CD4-positive, alpha-beta T cell treated with Interleukin-6 for 4 hours (primary cell): Measurements from ENCODE around the gene ARAP1.

Source experiments
- DNase-seq: peaks from one replicate; pipeline ENCODE4 v3.0.0-alpha.2; 2020; ENCODE audit warnings: mixed read lengths

Gene ARAP1

DNA sequence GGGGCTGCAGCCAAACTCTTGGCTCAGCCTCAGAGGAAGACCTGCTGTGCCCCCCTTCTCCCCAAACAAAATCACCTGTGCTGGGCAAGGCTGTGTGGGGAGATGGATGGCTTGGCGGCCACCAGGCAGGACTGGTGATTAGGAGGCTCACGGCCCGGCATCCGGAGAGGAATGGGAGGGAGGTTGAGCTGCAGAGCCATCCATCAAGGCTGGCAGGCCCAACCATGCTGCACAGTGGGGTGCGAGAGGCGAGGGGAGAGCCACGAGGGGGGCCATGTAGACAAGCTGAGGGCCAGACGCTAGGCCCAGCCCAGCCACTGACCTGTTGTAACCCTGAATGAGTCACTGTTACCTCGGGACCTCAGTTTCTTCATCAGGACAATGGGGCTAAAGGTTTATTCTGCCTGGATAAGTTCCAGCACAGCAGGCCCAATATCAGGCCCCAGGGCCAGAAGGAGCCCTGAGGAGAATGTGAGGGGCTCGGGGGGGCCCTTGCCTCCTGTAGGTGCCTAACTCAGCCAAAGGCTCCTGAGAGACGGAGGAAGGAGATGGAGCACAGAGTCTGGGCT is 96.2 kb downstream of the ARAP1 start:
- DNase-seq, result no peak

DNA sequence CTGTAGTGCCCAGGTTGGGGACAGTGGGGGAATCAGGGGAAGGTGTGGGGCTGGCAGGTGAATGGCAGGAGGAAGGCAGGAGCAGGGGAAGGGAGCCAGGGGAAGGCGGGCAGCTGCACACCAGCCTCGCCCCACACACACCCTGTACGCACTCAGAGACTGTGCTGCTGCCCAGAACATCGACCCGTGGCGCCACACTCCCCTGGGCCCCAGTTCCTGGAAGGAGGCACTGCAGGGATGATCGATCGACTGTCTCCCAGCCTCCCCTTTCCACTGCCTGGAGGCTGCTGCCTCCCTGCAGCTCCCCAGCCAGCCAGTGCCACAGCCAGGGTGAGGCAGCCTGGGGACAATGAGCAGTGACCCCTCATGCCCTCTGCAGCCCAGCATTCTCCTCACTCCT is 97.2 kb downstream of the ARAP1 start:
- no peak for DNase-seq

DNA sequence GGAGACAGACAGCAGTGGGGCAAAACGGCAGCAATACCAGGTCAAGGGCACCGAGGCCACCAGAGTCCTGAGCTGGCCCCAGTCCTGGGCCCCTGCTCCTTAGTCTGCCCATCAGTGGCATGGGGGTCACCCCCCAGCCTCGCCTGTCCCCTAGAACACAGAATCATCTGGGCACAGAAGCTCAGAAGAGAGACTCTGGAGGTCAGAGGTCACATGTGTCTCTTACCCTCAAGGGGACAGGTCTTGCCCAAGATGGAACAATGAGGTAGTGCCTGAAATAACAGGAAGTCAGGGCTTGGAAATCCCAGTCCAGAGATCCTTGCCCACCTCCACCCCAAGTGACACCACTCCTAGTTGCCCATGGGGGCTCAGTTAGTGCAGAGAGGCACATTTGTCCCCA is 98.6 kb downstream of the ARAP1 start:
- no peak for DNase-seq

DNA sequence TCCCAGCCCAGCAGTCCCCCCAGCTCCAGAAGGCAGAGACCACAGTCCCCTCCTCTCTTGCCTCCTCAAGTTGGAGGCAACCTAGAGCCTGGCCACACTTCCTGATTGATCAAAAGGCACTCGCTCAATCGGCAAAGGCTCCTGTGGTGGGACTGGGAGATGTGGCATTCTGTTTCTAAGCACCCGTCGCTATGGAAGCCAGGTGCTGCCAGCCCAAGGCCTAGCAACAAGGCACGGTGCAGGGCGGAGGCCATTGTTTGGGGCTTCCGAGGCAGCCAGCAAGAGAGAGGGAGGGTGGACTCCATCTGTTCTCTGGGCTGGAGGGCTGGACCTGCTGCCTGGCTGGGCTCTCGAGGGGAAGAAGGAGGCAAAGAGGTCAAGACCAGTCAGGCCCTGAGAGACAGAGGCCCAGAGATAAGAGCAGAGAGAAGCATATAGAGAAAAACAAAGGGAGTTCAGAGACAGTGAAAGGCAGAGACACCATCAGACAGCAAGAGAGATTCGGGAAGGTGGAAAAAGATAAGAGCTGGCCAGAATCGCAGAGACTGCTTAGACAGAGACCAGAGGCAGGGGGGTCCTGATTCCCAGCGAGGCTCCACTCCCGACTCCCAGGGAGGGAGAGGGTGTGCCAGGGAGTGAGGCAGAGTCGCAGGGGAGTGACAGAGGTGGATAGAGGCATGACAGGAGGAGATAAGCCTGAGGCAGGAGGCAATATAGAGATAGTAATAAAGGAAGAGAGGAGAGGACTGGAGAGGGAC is 99.2 kb downstream of the ARAP1 start:
- no peak for DNase-seq

DNA sequence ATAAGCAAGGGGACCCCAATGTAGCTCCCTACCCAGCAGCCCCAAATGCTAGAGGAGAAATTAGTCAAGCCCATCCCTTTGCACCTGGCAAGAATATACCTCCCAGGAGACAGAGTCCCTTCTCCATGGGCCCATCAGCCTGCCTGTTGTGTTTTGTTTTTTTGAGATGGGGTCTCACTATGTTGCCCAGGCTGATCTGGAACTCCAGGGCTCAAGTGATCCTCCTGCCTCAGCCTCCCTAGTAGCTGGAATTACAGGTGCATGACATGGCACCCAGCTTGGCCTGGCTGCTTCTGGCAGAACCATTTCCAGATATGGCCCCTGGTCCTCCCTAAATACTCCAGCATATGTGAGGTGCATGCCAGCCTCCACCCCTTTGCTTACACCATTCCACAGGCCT is 100.1 kb downstream of the ARAP1 start:
- DNase-seq, result no peak

DNA sequence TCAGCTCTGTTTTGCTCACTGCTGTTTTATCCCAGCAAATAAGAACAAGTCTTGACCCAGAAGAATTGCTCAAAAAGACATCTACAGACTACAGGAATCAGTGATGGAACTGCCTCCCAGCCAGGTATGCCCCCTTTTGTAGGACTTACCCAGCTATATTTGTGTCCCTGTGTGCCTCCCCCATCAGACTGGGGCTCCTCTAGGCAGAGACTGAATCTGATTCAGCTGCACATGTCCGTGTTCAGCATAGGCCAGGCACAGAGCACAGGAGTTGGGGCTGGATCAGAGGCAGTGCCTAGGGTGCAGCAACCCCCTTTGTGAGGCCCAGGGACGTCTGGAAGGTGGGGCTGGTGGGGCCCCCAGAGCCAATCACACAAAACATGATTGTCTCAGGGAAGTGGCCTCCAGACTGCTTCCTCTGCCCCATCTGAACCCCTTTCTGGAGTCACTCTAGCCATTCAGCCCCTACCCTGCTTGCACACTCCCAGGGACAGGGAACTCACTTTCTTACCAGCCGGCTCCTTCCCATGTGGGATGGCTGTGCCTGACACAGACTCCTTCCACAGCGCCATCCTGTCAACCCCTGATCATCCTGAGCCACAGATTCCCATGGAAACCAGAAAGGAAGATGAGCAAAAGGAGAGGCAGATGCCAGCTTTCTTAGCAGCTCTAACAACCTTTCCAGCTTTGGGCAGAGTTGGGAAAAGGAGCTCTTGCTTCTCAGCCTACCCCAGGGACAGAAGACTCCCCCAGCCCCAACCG is 102.8 kb downstream of the ARAP1 start:
- no peak for DNase-seq

DNA sequence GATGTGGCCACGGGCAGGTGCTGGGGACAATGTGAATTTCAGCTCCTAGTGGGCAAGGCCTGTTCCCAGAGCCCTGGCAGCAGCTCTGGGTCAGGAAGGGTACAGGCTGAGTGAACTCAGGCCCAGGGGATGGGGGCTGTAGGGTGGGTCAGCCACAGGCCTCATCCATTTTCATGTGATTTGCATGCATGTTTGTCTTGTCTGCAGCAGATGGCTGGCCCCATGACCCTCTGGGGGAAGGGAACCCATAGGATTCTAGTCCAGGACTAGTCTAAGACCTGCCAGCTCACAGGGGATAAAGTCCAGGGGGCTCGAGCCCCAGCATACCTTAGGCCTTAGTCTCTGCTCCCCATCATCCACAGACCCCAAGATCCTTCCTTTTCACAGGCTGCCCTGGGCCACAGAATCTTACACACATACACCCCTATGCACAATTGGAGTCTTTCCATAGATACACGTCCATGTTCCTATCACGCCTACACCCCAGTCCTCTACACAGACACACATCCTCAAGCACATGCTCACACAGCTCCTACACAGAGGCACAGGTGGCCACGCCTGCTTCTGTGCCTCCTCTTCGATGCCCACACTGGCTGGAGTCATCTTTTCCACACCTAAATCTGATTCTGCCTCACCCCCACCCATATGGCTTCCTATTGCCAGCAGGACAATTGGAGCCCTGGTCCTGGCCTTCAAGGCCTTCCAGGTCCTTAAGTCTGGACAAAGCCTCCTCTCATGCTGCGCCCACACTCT is 103.6 kb downstream of the ARAP1 start:
- DNase-seq, result no peak

DNA sequence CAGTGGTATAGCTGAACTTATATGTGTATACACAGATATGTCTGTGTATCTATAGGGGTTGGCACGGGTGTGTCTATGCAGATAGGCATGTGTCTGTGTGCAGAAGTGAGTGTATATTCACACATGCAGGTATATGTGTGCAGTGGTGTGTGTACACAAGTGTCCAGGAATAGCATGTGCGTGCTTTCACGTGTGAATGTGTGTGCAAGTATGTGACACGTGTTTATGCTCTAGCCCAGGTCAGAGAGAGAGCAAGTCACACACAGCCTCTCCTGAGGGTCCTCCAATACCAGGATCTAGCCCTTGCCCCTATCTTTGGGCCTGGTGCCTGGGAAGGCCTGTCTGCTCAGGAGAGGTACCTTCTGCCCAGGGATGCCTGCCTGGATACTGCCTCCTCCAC is 104.3 kb downstream of the ARAP1 start:
- no peak for DNase-seq

DNA sequence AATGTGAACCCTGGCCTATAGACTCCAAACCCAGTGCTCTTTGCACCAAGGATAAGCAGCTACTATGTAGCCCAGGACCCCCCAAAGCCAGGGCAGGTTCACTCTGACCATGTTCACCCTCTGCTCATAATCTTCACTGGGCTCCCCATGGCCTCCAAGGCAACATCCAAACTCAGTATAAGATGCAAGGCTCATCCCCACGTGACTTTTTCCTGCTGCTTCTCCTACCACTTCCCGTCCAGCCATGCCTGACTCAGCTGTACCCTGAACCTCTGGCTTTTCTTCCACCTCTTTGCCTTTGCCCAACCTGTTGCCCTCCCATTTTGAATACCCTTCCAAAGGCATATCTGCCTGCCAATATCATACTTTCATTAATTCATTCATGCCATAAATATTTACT is 105.7 kb downstream of the ARAP1 start:
- no peak for DNase-seq

DNA sequence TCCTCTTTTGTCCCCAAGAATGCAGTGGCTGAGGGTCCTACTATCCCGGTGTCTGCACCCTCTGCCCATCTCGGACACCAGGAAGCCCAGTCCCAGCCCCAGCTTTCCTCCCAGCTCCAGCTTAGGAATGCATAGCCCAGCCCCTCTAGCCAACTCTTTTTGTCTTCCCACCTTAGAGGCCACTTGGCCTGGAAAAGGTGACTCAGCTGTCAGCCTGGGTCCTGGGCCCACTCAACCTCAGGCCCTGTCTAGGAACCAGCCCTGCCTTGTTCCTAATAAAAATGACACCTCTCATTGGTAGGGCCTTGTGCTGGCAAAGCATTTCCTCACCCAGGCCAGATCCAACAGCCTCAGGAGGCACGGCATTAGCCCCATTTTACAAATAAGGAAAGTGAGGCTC is 106.2 kb downstream of the ARAP1 start:
- no peak for DNase-seq

DNA sequence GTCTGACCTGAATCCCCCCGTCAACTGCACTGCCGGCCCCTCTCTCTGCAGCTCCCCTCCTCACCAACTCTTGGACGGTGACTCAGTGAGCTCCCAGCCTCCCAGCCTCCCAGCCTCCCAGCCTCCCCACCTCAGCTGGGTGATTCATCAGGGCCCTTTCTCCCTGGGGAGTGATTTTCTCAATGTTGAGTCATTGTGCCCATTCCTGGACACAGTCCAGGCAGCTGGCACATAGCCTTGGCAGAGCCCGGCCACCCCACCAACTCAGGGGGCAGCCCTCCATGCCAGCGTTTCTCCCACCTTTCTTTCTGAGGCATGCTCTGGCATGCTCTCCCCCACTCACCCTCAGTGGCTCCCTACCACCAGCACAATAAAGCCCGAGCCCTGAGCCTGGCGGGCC is 108.7 kb downstream of the ARAP1 start:
- no peak for DNase-seq

DNA sequence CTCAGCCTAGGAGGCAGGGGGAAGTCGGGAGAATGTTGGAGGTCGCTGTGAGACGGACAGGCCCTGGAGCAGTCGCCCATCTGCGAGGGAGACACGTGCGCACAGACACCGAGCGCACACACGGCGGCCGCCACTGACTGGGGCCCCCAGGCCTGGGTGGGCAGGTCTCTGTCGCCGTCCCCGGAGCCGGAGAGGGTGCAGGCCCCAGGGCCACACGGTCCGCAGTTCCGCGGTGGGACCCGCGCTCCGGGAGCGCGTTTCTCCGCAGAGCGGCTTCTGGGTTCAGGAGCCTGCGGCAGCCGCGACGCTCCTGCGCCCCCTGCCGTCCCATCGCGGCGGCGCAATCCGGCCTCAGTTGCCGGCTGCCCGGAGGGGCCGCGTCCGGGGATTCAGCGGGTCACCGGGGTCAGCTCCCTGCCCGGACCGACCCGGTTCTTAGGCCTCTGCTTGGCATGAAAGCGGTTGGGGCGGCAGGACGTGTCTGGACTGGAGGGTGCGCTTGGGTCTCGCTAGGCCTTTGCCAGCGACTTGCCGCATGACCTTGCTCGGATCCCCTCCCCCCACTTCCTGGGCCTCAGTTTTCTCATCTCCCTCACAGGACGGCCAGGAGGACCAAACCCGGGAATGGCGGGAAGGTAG is 109.2 kb downstream of the ARAP1 start:
- DNase-seq, result peak; percentile 70

DNA sequence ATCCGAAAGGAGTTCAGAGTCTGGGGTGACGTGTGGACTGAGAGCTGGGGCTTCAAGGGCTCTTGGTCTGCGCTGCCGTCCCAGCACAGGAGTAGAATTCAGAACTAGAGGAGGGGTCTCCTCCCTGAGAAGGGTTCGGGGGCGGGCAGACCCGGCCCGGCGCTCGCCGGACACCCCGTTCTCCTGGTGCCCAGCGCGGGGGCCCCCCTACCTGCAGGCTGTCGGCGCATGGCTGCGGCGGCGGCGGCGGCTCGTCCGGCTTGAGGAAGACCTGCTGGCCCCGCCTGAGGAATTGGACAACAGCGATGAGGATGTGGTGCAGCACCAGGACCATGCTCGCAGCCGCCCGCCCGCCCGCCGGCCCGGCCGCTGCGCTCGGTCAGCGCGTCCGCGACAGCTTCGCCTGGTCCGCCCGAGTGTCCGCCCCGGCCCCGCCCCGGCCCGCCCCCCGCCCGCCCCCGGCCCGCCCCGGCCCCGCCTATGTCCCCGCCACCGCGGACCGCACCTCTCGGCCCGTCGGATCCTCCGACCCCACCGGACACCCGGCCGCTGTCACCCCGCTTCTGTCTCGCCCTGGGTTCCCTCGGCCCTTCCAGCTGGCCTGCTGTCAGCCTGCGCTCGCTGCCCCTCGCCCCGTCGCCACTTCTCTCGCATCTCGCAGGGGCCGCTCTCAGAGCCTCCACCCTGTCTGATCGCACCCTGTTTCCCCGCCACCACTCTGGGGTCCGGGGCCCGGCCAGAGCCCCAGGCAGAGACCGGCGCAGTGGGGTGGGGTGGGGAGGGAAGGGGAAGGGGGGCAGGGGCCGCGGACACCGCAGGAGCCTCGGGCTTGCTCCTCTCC is 109.9 kb downstream of the ARAP1 start:
- peak; percentile 10 for DNase-seq

DNA sequence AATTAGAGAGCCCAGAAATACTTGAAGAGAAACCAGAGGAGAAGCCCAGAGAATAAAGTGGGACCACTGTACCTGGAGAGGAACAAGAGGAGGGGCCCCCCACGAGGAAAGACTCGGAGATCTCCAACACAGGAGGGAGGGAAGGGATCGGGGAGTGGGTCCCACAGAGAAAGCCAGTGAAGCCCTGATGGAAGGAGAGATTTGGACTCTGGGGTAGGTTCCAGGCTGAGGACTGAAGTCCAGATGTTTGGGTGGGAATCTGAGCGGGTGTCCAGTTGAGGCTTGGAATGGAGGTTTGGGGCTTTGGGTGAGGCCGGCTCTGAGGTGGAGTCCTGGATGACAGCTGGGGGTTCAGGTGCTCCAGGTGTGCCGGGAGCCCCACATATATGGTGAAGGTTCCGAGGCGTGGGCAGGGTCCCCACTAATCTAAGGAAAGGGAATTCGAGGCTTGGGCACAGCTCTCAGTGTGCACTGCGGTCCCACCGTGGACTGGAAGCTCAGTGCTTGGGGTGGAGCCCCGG is 110.6 kb downstream of the ARAP1 start:
- DNase-seq, result peak; percentile 4

DNA sequence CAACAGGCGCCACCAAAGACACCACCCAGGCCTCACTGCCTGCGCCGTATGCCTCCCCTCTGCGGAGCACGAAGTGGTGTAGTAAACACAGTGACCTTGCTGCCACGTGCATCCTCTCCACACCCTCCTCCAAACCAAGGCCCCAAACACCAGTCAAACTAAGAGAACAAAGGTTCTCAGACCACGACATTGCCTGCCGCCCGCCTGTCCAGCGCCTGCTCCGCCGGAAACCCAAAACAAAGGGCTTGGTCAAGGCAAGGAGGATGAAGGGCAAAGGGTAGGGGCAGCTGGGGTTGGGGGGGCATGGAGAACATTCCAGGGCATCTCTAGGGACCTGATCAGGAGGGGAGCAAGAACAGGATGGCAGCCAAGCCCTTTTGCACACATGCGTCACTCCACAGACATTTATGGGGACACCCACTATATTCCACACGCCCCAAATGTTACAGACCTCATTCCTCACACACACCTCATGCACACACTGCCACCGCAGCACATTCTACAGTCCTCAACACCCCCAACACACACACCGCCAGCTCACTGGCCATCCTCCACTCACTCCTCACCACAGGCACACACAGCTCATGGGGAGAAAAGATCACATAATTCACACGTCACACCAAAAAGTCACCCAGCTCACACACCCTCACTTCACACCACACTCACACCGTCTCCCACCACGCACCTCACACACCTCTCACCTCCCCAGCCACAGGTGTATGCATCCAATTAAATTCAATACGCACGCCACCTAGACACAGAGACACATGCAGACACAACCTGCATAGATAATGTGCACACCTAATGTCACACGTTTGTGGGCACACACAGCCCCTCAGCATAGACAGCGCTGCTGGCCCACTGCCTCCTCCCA is 112.5 kb downstream of the ARAP1 start:
- no peak for DNase-seq

DNA sequence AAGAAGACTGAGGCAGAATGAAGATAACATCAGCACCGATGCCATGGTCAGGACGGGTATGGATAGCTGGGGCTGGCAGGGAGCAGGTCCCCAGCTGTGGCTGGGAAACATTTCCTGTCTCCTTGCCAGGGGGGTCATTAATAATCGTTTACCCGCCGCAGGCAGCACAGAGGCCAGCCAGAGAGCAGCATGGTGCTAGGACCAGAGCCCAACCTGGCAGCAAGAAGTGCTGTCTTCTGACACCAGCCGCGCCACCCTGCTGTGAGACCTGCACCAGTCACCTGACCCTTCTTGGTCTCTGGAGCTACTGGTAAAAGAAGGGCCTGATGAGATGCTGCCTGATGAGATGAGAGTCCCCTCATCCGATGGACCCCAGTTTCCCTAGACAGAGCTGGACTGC is 114.3 kb downstream of the ARAP1 start:
- no peak for DNase-seq

DNA sequence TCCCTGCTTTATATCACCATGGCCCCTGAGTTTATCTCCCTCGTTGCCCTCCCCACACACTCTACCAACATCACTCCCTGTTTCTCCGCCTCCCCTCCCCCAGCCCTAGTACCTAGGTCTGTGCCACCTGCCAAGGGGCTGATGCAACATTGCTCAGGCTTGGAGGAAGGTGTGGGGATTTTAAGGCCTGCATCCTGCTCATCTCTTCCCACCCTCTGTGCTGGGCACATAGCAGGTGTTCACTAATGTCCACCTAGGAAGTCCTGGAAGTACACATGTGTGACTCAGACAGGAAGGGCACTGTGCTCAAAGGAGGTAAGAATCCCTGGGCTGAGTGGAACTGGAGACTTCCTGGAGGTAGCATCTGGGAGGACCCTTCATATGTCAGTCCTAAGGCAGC is 115.0 kb downstream of the ARAP1 start:
- DNase-seq, result no peak

DNA sequence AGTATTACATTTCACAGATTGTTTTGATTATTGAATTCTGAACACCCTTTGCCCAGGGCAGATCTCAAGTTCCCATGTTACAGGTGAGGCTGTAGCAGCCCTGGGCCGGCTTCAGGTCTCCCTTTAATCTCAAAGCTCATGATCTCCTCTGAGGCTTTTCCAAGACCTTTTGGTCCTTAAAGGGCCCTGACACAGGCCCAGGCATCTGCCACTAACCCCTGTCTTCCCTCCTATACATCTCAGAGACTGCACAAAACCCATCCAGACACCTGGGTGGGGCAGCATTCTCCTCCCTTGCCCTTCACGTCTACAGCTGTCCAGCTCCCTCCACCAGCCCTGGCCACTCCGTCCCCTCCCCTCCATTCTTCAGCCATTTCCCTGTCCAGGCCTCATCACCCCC is 115.8 kb downstream of the ARAP1 start:
- DNase-seq, result no peak

DNA sequence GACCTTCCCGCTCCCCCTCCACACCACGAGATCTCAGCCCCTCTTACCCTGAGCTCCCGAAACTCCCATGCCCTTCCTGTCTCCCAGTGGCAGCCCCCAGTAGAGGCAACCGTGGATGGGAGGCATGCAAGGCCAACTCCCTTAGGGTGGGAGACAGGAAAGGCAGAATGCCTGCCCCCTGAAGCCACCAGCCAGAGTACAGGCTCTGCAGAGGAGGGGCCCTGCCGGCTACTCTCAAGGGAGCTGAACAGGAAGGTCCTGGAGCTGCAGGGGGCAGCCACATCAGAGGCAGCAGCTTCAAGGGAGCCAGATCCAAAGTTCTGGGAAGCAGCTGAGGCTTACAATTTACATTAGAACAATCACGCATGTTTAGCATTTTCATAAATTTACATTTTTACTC is 116.3 kb downstream of the ARAP1 start:
- DNase-seq, result no peak

DNA sequence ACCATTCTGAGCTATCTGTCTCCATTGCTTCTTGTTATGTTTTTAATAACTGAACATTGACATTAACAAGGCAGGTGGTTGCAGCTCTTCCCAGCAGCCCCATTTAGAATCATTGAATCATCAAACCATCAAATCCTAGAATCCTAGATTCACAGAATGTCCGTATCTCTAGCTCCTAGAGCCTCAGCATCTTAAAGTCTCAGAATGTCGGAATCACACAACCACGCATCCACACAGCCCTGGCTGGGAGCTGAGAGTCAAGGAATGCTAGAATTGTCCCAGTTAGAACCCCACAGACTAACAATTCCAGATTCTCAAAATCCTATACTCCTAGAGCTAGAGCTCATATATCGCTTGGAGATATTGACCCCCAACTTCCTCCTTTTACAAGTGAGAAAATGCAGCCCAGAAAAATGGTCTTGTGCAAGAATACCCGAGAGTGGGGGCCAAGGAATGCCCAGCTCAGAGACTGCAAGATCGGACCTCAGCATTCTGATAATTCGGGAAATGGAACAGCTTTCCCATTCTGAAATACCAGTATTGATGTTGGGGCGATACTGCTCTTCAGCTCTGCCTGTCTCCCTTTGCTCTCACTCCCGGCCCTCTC is 116.8 kb downstream of the ARAP1 start:
- DNase-seq, result no peak
